Keratinocyte (primary cell): ENCODE results near the gene KIFC1. TPM values are rescaled to one million over a fixed set of nuclear protein-coding genes. Genes with fewer than 3 reads are reported as not detected.

Source experiments
- DNase-seq: peaks from one replicate; pipeline ENCODE4 v3.0.0-alpha.2; 2011; ENCODE audit warnings: low read depth, missing footprints, low spot score
- FAIRE-seq: peaks from 2 replicates; lab custom pipeline; 2011; peaks lifted over from hg19 to GRCh38; lab: Jason Lieb, UNC
- H2AFZ ChIP-seq: 2 replicates; pipeline ENCODE4 v1.6.0; 2012; ENCODE audit warnings: low read length, control low read depth, inconsistent platforms; ENCODE audit not compliant: control insufficient read depth
- H3K27ac ChIP-seq: 2 replicates; pipeline ENCODE4 v1.5.1; 2011; ENCODE audit warnings: low read length; ENCODE audit not compliant: control insufficient read depth, insufficient read depth
- H3K27me3 ChIP-seq: 3 replicates; pipeline ENCODE4 v1.6.0; 2011; ENCODE audit warnings: low read length; ENCODE audit not compliant: control insufficient read depth, insufficient read depth; ENCODE audit errors: extremely low read depth
- H3K36me3 ChIP-seq, 2 experiments: 2 replicates in 1 of 2; 3 replicates in 1 of 2; pipeline ENCODE4 v1.5.1; 2011; ENCODE audit warnings: low read length in 2 of 2, mild to moderate bottlenecking in 1 of 2; ENCODE audit not compliant: control insufficient read depth in 2 of 2, insufficient read depth in 2 of 2; ENCODE audit errors: extremely low read depth in 1 of 2
- H3K4me1 ChIP-seq: 3 replicates; pipeline ENCODE4 v1.5.1; 2011; ENCODE audit warnings: low read length; ENCODE audit not compliant: control insufficient read depth, insufficient read depth; ENCODE audit errors: extremely low read depth
- H3K4me2 ChIP-seq: 3 replicates; pipeline ENCODE4 v1.6.0; 2011; ENCODE audit warnings: low read depth, low read length; ENCODE audit not compliant: control insufficient read depth, insufficient read depth; ENCODE audit errors: extremely low read depth
- H3K4me3 ChIP-seq, 3 experiments: fragments of 200-600 bp in 1 of 3; sonication (generic) in 1 of 3; 2 replicates in 2 of 3; 3 replicates in 1 of 3; pipeline ENCODE4 v1.5.1; 2011 to 2016; ENCODE audit warnings: low read length in 3 of 3, mild to moderate bottlenecking in 3 of 3, control low read depth in 2 of 3, inconsistent platforms in 1 of 3, low read depth in 1 of 3, mixed read lengths in 1 of 3, mixed run types in 1 of 3, moderate library complexity in 1 of 3; ENCODE audit not compliant: control insufficient read depth in 2 of 3, insufficient read depth in 2 of 3; ENCODE audit errors: extremely low read depth in 1 of 3
- H3K79me2 ChIP-seq: 2 replicates; pipeline ENCODE4 v1.6.0; 2012; ENCODE audit warnings: low read length; ENCODE audit not compliant: control insufficient read depth, insufficient read depth
- H3K9ac ChIP-seq: 3 replicates; pipeline ENCODE4 v1.6.0; 2011; ENCODE audit warnings: low read length; ENCODE audit not compliant: control insufficient read depth, insufficient read depth; ENCODE audit errors: extremely low read depth
- H3K9me1 ChIP-seq: 3 replicates; pipeline ENCODE4 v1.6.0; 2011; ENCODE audit warnings: low read length; ENCODE audit not compliant: control insufficient read depth, insufficient read depth; ENCODE audit errors: extremely low read depth
- H3K9me3 ChIP-seq: 2 replicates; pipeline ENCODE4 v1.5.1; 2012; ENCODE audit warnings: low read depth, low read length; ENCODE audit not compliant: control insufficient read depth
- H4K20me1 ChIP-seq: 3 replicates; pipeline ENCODE4 v1.6.0; 2011; ENCODE audit warnings: low read length; ENCODE audit not compliant: control insufficient read depth, insufficient read depth; ENCODE audit errors: extremely low read depth
- EZH2 ChIP-seq: IDR thresholded peaks from one replicate; pipeline ENCODE4 v1.6.1; 2012; ENCODE audit warnings: inconsistent platforms, mild to moderate bottlenecking, low read length, moderate library complexity
- dilution Hi-C: fragments of 300-500 bp; cut with MboI; formaldehyde crosslinking; loops from one replicate; pipeline ENCODE4 v1.7.0; 2020; ENCODE audit warnings: low sequenced_read_pairs; ENCODE audit not compliant: extremely low pct_ligation_motif_present
- polyA plus RNA-seq, 5 experiments: library from polyadenylated mRNA; depleted of rRNA in 3 of 5; stranded (reverse) in 3 of 5; stranded (forward) in 1 of 5; unstranded in 1 of 5; fragments of >200 nt; gene quantifications; 1 replicate in 1 of 5; 2 replicates in 3 of 5; 3 replicates in 1 of 5; pipeline versions ENCODE4 v1.2.1 to v1.2.3, GENCODE V29; 2011 to 2012; ENCODE audit warnings: missing spikeins in 2 of 5, low read depth in 1 of 5, low replicate concordance in 1 of 5
- small RNA-seq, 3 experiments: library from RNA; depleted of rRNA; stranded (forward); fragments of <200 nt; gene quantifications; one replicate each; pipeline ENCODE3, GENCODE V24; 2012; ENCODE audit warnings: low read depth in 3 of 3, low replicate concordance in 1 of 3; ENCODE audit not compliant: insufficient read length in 3 of 3
- TF ChIP-seq, protein P1 (sequence below), 3 experiments: IDR thresholded peaks in 1 of 3; conservative IDR thresholded peaks in 1 of 3; optimal IDR thresholded peaks in 1 of 3; 2 replicates in 2 of 3; 3 replicates in 1 of 3; pipeline versions ENCODE3 to v1.5.1; 2011; ENCODE audit warnings: low read length in 3 of 3, mild to moderate bottlenecking in 3 of 3, moderate library complexity in 2 of 3, control low read depth in 1 of 3, inconsistent platforms in 1 of 3; ENCODE audit not compliant: insufficient read depth in 2 of 3; ENCODE audit errors: extremely low read depth in 1 of 3

Gene KIFC1
- polyA plus RNA-seq, 1 donor (not counting 4 experiments of a cell fraction or from before 2014, with no cell fraction given), result 20.0 TPM

DNA sequence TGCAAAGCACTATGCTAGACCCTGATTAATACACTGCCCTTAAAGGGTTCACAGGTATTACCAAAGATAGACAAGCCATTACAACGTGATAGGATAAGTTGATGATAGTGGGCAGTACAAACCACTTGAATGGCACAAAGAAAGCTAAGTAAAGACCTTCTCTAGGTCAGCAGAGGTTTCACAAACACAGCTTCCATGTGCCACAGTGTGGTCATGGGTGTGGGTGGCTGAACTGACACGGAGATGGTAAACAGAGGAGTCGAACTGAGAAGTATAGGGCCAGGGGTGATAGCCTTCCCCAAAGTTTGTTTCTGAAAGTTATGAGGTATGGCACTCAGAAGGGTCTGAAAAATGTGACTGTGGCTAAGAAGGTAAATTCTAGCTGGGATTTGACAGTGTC lies 67.1 kb downstream of the KIFC1 start:
- H3K79me2 ChIP-seq, result peaks cover 18% of the 10 kb centered on the region
- peaks cover 3 to 10% of the 10 kb centered on the region in 2 experiments for H3K36me3 ChIP-seq
- peaks cover 5% of the 10 kb centered on the region for H3K4me1 ChIP-seq
- no peak overlapping the region for H3K9ac ChIP-seq
- H3K9me1 ChIP-seq, result peaks cover 2% of the 10 kb centered on the region
- H4K20me1 ChIP-seq, result no peaks in the 10 kb centered on the region
- no peak for DNase-seq
- no peak overlapping the region for H3K27ac ChIP-seq
- no peaks in the 10 kb centered on the region for H3K27me3 ChIP-seq
- dilution Hi-C loops, result no loop called here
- no peak overlapping the region for H3K4me2 ChIP-seq
- no peak overlapping the region for H2AFZ ChIP-seq
- no peaks in the 10 kb centered on the region for H3K9me3 ChIP-seq
- no peak for FAIRE-seq
- TF ChIP-seq EZH2, result no peak
- TF ChIP-seq, protein P1, sequence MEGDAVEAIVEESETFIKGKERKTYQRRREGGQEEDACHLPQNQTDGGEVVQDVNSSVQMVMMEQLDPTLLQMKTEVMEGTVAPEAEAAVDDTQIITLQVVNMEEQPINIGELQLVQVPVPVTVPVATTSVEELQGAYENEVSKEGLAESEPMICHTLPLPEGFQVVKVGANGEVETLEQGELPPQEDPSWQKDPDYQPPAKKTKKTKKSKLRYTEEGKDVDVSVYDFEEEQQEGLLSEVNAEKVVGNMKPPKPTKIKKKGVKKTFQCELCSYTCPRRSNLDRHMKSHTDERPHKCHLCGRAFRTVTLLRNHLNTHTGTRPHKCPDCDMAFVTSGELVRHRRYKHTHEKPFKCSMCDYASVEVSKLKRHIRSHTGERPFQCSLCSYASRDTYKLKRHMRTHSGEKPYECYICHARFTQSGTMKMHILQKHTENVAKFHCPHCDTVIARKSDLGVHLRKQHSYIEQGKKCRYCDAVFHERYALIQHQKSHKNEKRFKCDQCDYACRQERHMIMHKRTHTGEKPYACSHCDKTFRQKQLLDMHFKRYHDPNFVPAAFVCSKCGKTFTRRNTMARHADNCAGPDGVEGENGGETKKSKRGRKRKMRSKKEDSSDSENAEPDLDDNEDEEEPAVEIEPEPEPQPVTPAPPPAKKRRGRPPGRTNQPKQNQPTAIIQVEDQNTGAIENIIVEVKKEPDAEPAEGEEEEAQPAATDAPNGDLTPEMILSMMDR (optimal IDR thresholded peaks at IDR 0.05 in 1 of 3, IDR thresholded peaks at IDR 0.05 in 1 of 3, conservative IDR thresholded peaks at IDR 0.05 in 1 of 3; ENCODE audit: extremely low read depth in 1 of 3, insufficient read depth in 2 of 3, low read length in 3 of 3), result no peak
- H3K4me3 ChIP-seq, result no peak overlapping the region

DNA sequence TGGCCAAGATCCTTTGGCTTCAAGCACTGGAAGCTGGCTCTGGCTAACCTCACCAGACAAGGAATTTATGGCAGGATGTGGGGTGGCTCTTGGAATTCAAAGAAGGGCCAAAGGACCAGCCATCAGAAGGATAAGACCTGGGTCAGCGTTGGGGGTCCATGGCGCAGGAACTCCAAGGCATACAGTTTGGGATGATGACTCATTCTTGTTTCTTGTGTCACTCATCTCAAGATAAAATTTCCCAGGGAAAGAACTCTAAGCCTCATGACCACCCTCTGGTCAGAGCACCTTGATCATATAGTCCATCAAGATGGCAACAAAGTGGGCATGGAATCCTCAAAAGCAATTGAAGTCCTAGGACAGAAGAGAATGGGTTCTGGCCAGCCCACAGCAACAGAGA lies 67.6 kb downstream of the KIFC1 start:
- dilution Hi-C loops, result no loop called here

More for the DNA sequence above, 67.6 kb downstream of the KIFC1 start:
- Histone ChIP-seq H4K20me1 (no peaks in the 10 kb centered on the region), H3K27me3 (no peaks in the 10 kb centered on the region), H3K79me2 (peaks cover 16% of the 10 kb centered on the region), H3K9me3 (no peaks in the 10 kb centered on the region), H3K36me3 (peaks cover 3 to 10% of the 10 kb centered on the region in 2 experiments), H3K4me1 (peaks cover 5% of the 10 kb centered on the region), H3K9ac (no peak overlapping the region), H2AFZ (no peak overlapping the region), H3K9me1 (peaks cover 2% of the 10 kb centered on the region), H3K4me2 (no peak overlapping the region), H3K4me3 (no peak overlapping the region), H3K27ac (no peak overlapping the region)
- no peak for TF ChIP-seq EZH2
- TF ChIP-seq, protein P1 (optimal IDR thresholded peaks at IDR 0.05 in 1 of 3, IDR thresholded peaks at IDR 0.05 in 1 of 3, conservative IDR thresholded peaks at IDR 0.05 in 1 of 3; ENCODE audit: extremely low read depth in 1 of 3, insufficient read depth in 2 of 3, low read length in 3 of 3), result no peak
- FAIRE-seq (no peak), DNase-seq (no peak)

Small RNA genes within 50 kb of the gene (small RNA-seq; reads per million reads assigned to genes)
- gene RPL35AP4 (0 reads per million in 3 experiments), gene ZBTB9 (0 reads per million in 3 experiments)

Other genes starting within 250 kb of the KIFC1 start
- 0.06 to 0.18 TPM (median 0.08 TPM) in 3 replicates for gene COL11A2, start 199.4 kb upstream of the KIFC1 start, polyA plus RNA-seq
- 23.2 to 32.4 TPM (median 25.7 TPM) in 3 replicates for gene RXRB, start 191.2 kb upstream of the KIFC1 start, polyA plus RNA-seq
- gene SLC39A7, start 191.0 kb upstream of the KIFC1 start, polyA plus RNA-seq, result 47.6 to 68.6 TPM (median 54.0 TPM) in 3 replicates
- gene HSD17B8, start 187.2 kb upstream of the KIFC1 start, polyA plus RNA-seq, result 18.6 to 22.1 TPM (median 20.7 TPM) in 3 replicates
- 20.3 to 28.3 TPM (median 23.0 TPM) in 3 replicates for gene RING1, start 183.3 kb upstream of the KIFC1 start, polyA plus RNA-seq
- gene VPS52, start 119.9 kb upstream of the KIFC1 start, polyA plus RNA-seq, result 36.2 to 48.7 TPM (median 40.6 TPM) in 3 replicates
- 5,669 to 7,560 TPM (median 6,374 TPM) in 3 replicates for gene RPS18, start 119.7 kb upstream of the KIFC1 start, polyA plus RNA-seq
- gene B3GALT4, start 114.7 kb upstream of the KIFC1 start, polyA plus RNA-seq, result 0.31 to 0.61 TPM (median 0.49 TPM) in 3 replicates
- gene WDR46, start 102.6 kb upstream of the KIFC1 start, polyA plus RNA-seq, result 43.0 to 49.3 TPM (median 45.0 TPM) in 3 replicates
- 68.3 to 106 TPM (median 68.5 TPM) in 3 replicates for gene PFDN6, start 102.2 kb upstream of the KIFC1 start, polyA plus RNA-seq
- gene RGL2, start 92.9 kb upstream of the KIFC1 start, polyA plus RNA-seq, result 33.6 to 57.3 TPM (median 35.8 TPM) in 3 replicates
- 22.2 to 82.4 TPM (median 25.0 TPM) in 3 replicates for gene TAPBP, start 77.7 kb upstream of the KIFC1 start, polyA plus RNA-seq
- gene ZBTB22, start 74.1 kb upstream of the KIFC1 start, polyA plus RNA-seq, result 6.0 to 11.4 TPM (median 6.5 TPM) in 3 replicates
- 16.3 to 42.8 TPM (median 23.1 TPM) in 3 replicates for gene DAXX, start 68.9 kb upstream of the KIFC1 start, polyA plus RNA-seq
- gene PHF1, start 19.2 kb downstream of the KIFC1 start, polyA plus RNA-seq, result 15.2 to 17.1 TPM (median 15.8 TPM) in 3 replicates
- gene CUTA, start 26.3 kb downstream of the KIFC1 start, polyA plus RNA-seq, result 119 to 246 TPM (median 178 TPM) in 3 replicates
- 2.1 to 2.9 TPM (median 2.8 TPM) in 3 replicates for gene SYNGAP1, start 28.2 kb downstream of the KIFC1 start, polyA plus RNA-seq
- 6.8 to 9.9 TPM (median 7.8 TPM) in 3 replicates for gene ZBTB9, start 62.8 kb downstream of the KIFC1 start, polyA plus RNA-seq
- 61.1 to 93.0 TPM (median 71.1 TPM) in 3 replicates for gene BAK1, start 188.5 kb downstream of the KIFC1 start, polyA plus RNA-seq
- gene ITPR3, start 229.5 kb downstream of the KIFC1 start, polyA plus RNA-seq, result 43.3 to 78.0 TPM (median 45.0 TPM) in 3 replicates